Sigmoid colon (tissue), 3 donors: ENCODE measurements around the gene ST8SIA4.

Source experiments
- CTCF ChIP-seq, 4 experiments: fragments of 450-650 bp in 3 of 4; fragments of 200-600 bp in 1 of 4; IDR thresholded peaks; one replicate each; pipeline ENCODE4 v1.5.1; 2016 to 2019; ENCODE audit warnings: antibody characterized with exemption in 4 of 4, mild to moderate bottlenecking in 3 of 4, moderate library complexity in 2 of 4
- POLR2A ChIP-seq, 2 donors: fragments of 450-650 bp; IDR thresholded peaks; one replicate each; pipeline ENCODE4 v1.6.1; 2016; ENCODE audit warnings: antibody characterized with exemption in 2 of 2, mild to moderate bottlenecking in 2 of 2, moderate library complexity in 2 of 2

GRCh38 chr5:100828071-100828897 is 74.8 kb downstream of the ST8SIA4 start:
- no peak for TF ChIP-seq POLR2A (IDR thresholded peaks at IDR 0.05)
- no peak for TF ChIP-seq CTCF (IDR thresholded peaks at IDR 0.05)
